Measurements from ENCODE around the gene TAF1C. TPM values are rescaled to one million over a fixed set of nuclear protein-coding genes. Genes with fewer than 3 reads are reported as not detected.
A peak's percentile ranks its signal among the peaks of the same experiment; 100 is the strongest.

The TAF1C gene
- total and polyA plus RNA-seq, 2 of the 4 experiments (the other 2 are of a cell fraction) = 7.3 to 35.5 TPM

- TF ChIP-seq, protein P1, sequence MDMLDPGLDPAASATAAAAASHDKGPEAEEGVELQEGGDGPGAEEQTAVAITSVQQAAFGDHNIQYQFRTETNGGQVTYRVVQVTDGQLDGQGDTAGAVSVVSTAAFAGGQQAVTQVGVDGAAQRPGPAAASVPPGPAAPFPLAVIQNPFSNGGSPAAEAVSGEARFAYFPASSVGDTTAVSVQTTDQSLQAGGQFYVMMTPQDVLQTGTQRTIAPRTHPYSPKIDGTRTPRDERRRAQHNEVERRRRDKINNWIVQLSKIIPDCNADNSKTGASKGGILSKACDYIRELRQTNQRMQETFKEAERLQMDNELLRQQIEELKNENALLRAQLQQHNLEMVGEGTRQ (IDR thresholded peaks at IDR 0.05; ENCODE audit: low read depth, low read length) = peak; percentile 50; the same call in 1 of the 2 replicates
- TF ChIP-seq, protein P2, sequence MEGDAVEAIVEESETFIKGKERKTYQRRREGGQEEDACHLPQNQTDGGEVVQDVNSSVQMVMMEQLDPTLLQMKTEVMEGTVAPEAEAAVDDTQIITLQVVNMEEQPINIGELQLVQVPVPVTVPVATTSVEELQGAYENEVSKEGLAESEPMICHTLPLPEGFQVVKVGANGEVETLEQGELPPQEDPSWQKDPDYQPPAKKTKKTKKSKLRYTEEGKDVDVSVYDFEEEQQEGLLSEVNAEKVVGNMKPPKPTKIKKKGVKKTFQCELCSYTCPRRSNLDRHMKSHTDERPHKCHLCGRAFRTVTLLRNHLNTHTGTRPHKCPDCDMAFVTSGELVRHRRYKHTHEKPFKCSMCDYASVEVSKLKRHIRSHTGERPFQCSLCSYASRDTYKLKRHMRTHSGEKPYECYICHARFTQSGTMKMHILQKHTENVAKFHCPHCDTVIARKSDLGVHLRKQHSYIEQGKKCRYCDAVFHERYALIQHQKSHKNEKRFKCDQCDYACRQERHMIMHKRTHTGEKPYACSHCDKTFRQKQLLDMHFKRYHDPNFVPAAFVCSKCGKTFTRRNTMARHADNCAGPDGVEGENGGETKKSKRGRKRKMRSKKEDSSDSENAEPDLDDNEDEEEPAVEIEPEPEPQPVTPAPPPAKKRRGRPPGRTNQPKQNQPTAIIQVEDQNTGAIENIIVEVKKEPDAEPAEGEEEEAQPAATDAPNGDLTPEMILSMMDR (conservative IDR thresholded peaks at IDR 0.05; ENCODE audit: low read depth, low read length) = peak; percentile 99
- TF ChIP-seq MAFK (IDR thresholded peaks at IDR 0.05; ENCODE audit: low read depth, low read length) (no peak), CHD1 (IDR thresholded peaks at IDR 0.05; ENCODE audit: low read depth, low read length) (no peak), SMC3 (IDR thresholded peaks at IDR 0.05; ENCODE audit: low read depth, low read length) (peak; percentile 74), MAZ (IDR thresholded peaks at IDR 0.05; ENCODE audit: borderline replicate concordance, low read depth, low read length) (peak; percentile 63; the same call in 1 of the 2 replicates)
Observed at GRCh38 chr16:84186685-84187437, at the start of gene TAF1C (continued).
